HepG2 (cell line): ENCODE results near the gene RFC2. TPM values are rescaled to one million over a fixed set of nuclear protein-coding genes. Genes with fewer than 3 reads are reported as not detected.
"Not testable (repeated sequence)": the region's sequence is repeated elsewhere in the genome, so short reads cannot be mapped to it uniquely, and the experiment has no call there.

Source experiments
- FOXP1 ChIP-seq, 2 experiments: fragments of 450-650 bp in 1 of 2; IDR thresholded peaks; 2 replicates each; pipeline ENCODE4 v1.6.1; 2017 to 2018; ENCODE audit warnings: antibody characterized with exemption in 1 of 2
- HNF4A ChIP-seq: sonication (generic); formaldehyde crosslinking; IDR thresholded peaks from 2 replicates; pipeline ENCODE4 v1.4.0; 2020; ENCODE audit warnings: missing genetic modification reagents
- NR2C2 ChIP-seq: sonication (generic); formaldehyde crosslinking; IDR thresholded peaks from 2 replicates; pipeline ENCODE4 v1.4.0; 2020; ENCODE audit warnings: missing genetic modification reagents, mild to moderate bottlenecking, moderate library complexity, borderline replicate concordance
- SALL1 ChIP-seq: sonication (generic); formaldehyde crosslinking; IDR thresholded peaks from 2 replicates; pipeline ENCODE4 v1.8.0; 2022; ENCODE audit warnings: mild to moderate bottlenecking, missing genetic modification reagents
- SOX6 ChIP-seq, 2 experiments: fragments of 450-650 bp in 1 of 2; sonication (generic) in 1 of 2; formaldehyde crosslinking in 1 of 2; IDR thresholded peaks; 2 replicates each; pipeline versions ENCODE4 v1.4.0 to v1.6.1; 2017 to 2020; ENCODE audit warnings: antibody characterized with exemption in 1 of 2, mild to moderate bottlenecking in 1 of 2, missing genetic modification reagents in 1 of 2
- polyA plus RNA-seq, 8 experiments: library from polyadenylated mRNA; depleted of rRNA in 3 of 8; stranded (reverse) in 7 of 8; unstranded in 1 of 8; fragments of >200 nt; fragmentation: Illumina TruSeq in 4 of 8; extraction: Trizol in 4 of 8; gene quantifications; 2 replicates each; pipeline versions ENCODE4 v1.2.1 to v1.2.3, GENCODE V29; 2011 to 2016; ENCODE audit warnings: low read depth in 4 of 8, missing spikeins in 1 of 8, mixed read lengths in 1 of 8; ENCODE audit not compliant: insufficient read depth in 1 of 8
- total RNA-seq, 5 experiments: library from RNA; depleted of rRNA; stranded (reverse); fragments of >200 nt; fragmentation: Illumina TruSeq; extraction: Trizol; gene quantifications; 2 replicates each; pipeline ENCODE4 v1.2.3, GENCODE V29; 2016; ENCODE audit warnings: low read depth in 1 of 5
- TF ChIP-seq, protein P1 (sequence below): sonication (generic); formaldehyde crosslinking; IDR thresholded peaks from 2 replicates; pipeline ENCODE4 v1.8.0; 2022; ENCODE audit warnings: missing genetic modification reagents, mild to moderate bottlenecking, moderate library complexity, borderline replicate concordance
- TF ChIP-seq, protein P2 (sequence below): sonication (generic); formaldehyde crosslinking; conservative IDR thresholded peaks from 2 replicates; pipeline ENCODE4 v1.4.0; 2020; ENCODE audit warnings: mild to moderate bottlenecking, missing genetic modification reagents, moderate library complexity
- TF ChIP-seq, protein P3 (sequence below): sonication (generic); formaldehyde crosslinking; IDR thresholded peaks from 2 replicates; pipeline ENCODE4 v1.5.0; 2020; ENCODE audit warnings: mild to moderate bottlenecking, missing genetic modification reagents, borderline replicate concordance

The RFC2 gene
- total and polyA plus RNA-seq, 2 of the 13 experiments (the other 11 are each of a cell fraction or from before 2014, with no cell fraction given) = 14.6 to 43.5 TPM

DNA sequence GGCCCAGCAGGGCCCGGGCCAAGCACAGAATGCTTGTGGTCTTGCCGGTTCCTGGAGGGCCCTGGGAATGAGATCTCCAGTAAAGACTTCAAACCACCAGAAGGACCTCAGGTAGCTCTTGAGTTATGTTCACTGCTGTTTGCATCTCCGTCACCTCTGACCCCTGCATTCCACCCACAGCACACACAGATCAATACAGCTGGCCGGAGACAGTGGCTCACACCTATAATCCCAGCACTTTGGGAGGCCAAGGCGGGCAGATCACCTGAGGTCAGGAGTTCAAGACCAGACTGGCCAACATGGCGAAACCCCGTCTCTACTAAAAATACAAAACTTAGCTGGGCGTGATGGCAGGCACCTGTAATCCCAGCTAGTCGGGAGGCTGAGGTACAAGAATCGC lies 5.1 kb downstream of the RFC2 start (continued):
- TF ChIP-seq, protein P1, sequence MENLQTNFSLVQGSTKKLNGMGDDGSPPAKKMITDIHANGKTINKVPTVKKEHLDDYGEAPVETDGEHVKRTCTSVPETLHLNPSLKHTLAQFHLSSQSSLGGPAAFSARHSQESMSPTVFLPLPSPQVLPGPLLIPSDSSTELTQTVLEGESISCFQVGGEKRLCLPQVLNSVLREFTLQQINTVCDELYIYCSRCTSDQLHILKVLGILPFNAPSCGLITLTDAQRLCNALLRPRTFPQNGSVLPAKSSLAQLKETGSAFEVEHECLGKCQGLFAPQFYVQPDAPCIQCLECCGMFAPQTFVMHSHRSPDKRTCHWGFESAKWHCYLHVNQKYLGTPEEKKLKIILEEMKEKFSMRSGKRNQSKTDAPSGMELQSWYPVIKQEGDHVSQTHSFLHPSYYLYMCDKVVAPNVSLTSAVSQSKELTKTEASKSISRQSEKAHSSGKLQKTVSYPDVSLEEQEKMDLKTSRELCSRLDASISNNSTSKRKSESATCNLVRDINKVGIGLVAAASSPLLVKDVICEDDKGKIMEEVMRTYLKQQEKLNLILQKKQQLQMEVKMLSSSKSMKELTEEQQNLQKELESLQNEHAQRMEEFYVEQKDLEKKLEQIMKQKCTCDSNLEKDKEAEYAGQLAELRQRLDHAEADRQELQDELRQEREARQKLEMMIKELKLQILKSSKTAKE (CRISPR knock-in tag) = peak; percentile 51; the same call in 1 of the 2 replicates
- not testable (repeated sequence) for TF ChIP-seq FOXP1, SOX6 (IDR thresholded peaks at IDR 0.05)
- TF ChIP-seq FOXP1 (CRISPR knock-in tag; IDR thresholded peaks at IDR 0.05) (0 out of 2 replicates have a peak, but pooled peaks have one; percentile 9), HNF4A (peak; percentile 36; the same call in 1 of the 2 replicates), SOX6 (CRISPR knock-in tag; IDR thresholded peaks at IDR 0.05) (peak; percentile 31; the same call in 1 of the 2 replicates), NR2C2 (CRISPR knock-in tag) (peak; percentile 65), SALL1 (CRISPR knock-in tag) (0 out of 2 replicates have a peak, but pooled peaks have one; percentile 43)
- TF ChIP-seq, protein P2, sequence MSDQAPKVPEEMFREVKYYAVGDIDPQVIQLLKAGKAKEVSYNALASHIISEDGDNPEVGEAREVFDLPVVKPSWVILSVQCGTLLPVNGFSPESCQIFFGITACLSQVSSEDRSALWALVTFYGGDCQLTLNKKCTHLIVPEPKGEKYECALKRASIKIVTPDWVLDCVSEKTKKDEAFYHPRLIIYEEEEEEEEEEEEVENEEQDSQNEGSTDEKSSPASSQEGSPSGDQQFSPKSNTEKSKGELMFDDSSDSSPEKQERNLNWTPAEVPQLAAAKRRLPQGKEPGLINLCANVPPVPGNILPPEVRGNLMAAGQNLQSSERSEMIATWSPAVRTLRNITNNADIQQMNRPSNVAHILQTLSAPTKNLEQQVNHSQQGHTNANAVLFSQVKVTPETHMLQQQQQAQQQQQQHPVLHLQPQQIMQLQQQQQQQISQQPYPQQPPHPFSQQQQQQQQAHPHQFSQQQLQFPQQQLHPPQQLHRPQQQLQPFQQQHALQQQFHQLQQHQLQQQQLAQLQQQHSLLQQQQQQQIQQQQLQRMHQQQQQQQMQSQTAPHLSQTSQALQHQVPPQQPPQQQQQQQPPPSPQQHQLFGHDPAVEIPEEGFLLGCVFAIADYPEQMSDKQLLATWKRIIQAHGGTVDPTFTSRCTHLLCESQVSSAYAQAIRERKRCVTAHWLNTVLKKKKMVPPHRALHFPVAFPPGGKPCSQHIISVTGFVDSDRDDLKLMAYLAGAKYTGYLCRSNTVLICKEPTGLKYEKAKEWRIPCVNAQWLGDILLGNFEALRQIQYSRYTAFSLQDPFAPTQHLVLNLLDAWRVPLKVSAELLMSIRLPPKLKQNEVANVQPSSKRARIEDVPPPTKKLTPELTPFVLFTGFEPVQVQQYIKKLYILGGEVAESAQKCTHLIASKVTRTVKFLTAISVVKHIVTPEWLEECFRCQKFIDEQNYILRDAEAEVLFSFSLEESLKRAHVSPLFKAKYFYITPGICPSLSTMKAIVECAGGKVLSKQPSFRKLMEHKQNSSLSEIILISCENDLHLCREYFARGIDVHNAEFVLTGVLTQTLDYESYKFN = 0 out of 2 replicates have a peak, but pooled peaks have one; percentile 29
- TF ChIP-seq, protein P3, sequence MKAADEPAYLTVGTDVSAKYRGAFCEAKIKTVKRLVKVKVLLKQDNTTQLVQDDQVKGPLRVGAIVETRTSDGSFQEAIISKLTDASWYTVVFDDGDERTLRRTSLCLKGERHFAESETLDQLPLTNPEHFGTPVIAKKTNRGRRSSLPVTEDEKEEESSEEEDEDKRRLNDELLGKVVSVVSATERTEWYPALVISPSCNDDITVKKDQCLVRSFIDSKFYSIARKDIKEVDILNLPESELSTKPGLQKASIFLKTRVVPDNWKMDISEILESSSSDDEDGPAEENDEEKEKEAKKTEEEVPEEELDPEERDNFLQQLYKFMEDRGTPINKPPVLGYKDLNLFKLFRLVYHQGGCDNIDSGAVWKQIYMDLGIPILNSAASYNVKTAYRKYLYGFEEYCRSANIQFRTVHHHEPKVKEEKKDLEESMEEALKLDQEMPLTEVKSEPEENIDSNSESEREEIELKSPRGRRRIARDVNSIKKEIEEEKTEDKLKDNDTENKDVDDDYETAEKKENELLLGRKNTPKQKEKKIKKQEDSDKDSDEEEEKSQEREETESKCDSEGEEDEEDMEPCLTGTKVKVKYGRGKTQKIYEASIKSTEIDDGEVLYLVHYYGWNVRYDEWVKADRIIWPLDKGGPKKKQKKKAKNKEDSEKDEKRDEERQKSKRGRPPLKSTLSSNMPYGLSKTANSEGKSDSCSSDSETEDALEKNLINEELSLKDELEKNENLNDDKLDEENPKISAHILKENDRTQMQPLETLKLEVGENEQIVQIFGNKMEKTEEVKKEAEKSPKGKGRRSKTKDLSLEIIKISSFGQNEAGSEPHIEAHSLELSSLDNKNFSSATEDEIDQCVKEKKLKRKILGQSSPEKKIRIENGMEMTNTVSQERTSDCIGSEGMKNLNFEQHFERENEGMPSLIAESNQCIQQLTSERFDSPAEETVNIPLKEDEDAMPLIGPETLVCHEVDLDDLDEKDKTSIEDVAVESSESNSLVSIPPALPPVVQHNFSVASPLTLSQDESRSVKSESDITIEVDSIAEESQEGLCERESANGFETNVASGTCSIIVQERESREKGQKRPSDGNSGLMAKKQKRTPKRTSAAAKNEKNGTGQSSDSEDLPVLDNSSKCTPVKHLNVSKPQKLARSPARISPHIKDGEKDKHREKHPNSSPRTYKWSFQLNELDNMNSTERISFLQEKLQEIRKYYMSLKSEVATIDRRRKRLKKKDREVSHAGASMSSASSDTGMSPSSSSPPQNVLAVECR (CRISPR knock-in tag) = peak; percentile 31; the same call in 1 of the 2 replicates
